Muscle of arm (tissue), 14 donors: ENCODE data around the gene CCRL2. TPM values are rescaled to one million over a fixed set of nuclear protein-coding genes. Genes with fewer than 3 reads are reported as not detected.

Experiments used
- DNase-seq: peaks from one replicate; pipeline ENCODE4 v3.0.0-alpha.2; 2013
- long read RNA-seq, 11 donors: transcript quantifications; one replicate each; lab custom pipeline, GENCODE V29; 2026
- polyA plus RNA-seq, 12 donors: library from polyadenylated mRNA; unstranded; fragments of 120-200 nt; gene quantifications; one replicate each; pipeline ENCODE4 v1.2.1, GENCODE V29; 2013; ENCODE audit not compliant: insufficient read length in 12 of 12

Gene CCRL2
- under 1 TPM in 10 of 12 donors, not detected in 2; 0.27 to 0.83 (median 0.53) TPM for polyA plus RNA-seq
- long read RNA-seq, donor 1, transcript CCRL2-204 (1 exons, 1,642 nt): major isoform, 8 of 15 reads
- long read RNA-seq, donor 1, transcript CCRL2-202 (2 exons, 1,796 nt): minor isoform, 7 of 15 reads
- long read RNA-seq, donor 1, partial matches to known transcripts: 0 of 15 reads
- long read RNA-seq, donor 1, other reads (novel, unspliced or antisense): 0 of 15 reads
- long read RNA-seq, donor 2: 0 reads
- long read RNA-seq, donor 3: 0 reads
- long read RNA-seq, donor 4: 0 reads
- long read RNA-seq, donor 5: 0 reads
- long read RNA-seq, donor 6: 0 reads
- long read RNA-seq, donor 7: 0 reads
- long read RNA-seq, donor 8, partial matches to known transcripts: 0 of 2 reads
- long read RNA-seq, donor 8, other reads (novel, unspliced or antisense): 0 of 2 reads
- long read RNA-seq, donor 9: 0 reads
- long read RNA-seq, donor 10, partial matches to known transcripts: 0 of 1 reads
- long read RNA-seq, donor 10, other reads (novel, unspliced or antisense): 0 of 1 reads
- long read RNA-seq, donor 11, partial matches to known transcripts: 0 of 3 reads
- long read RNA-seq, donor 11, other reads (novel, unspliced or antisense): 0 of 3 reads

GRCh38 chr3:46406788-46407611, at the start of gene CCRL2, which contains the start of gene CCR5AS:
CCRL2 (plus strand) TSS chr3:46407259; CDS start chr3:46408080, 821 bp downstream.
CCR5AS (minus strand) TSS chr3:46407066.
- DNase-seq: no peak

GRCh38 chr3:46358466-46358865, 48.6 kb upstream of the CCRL2 start:
- no peak for DNase-seq

- DNase-seq: peak; percentile 30
These were observed 47.1 kb upstream of the CCRL2 start for GRCh38 chr3:46359733-46360493.

- DNase-seq: no peak
These were observed 46.2 kb upstream of the CCRL2 start for GRCh38 chr3:46360907-46361306.

GRCh38 chr3:46361408-46362283, 45.4 kb upstream of the CCRL2 start:
- no peak for DNase-seq

GRCh38 chr3:46365041-46365440, 42.0 kb upstream of the CCRL2 start:
- DNase-seq: no peak

- no peak for DNase-seq
These were observed 41.1 kb upstream of the CCRL2 start for GRCh38 chr3:46365737-46366524.

- no peak for DNase-seq
These were observed 39.2 kb upstream of the CCRL2 start for GRCh38 chr3:46367811-46368210.

GRCh38 chr3:46368569-46368968, 38.5 kb upstream of the CCRL2 start:
- DNase-seq: peak; percentile 31

- no peak for DNase-seq
These were observed 37.9 kb upstream of the CCRL2 start for GRCh38 chr3:46369151-46369550.

- no peak for DNase-seq
These were observed 37.4 kb upstream of the CCRL2 start for GRCh38 chr3:46369675-46370132.

- no peak for DNase-seq
These were observed 36.1 kb upstream of the CCRL2 start, which contains the start of gene CCR5 for GRCh38 chr3:46370839-46371518. CCR5 (plus strand) TSS chr3:46370946; CDS start chr3:46372903, 1,957 bp downstream.

GRCh38 chr3:46371519-46372340, 35.3 kb upstream of the CCRL2 start:
- no peak for DNase-seq

- no peak for DNase-seq
These were observed 34.3 kb upstream of the CCRL2 start for GRCh38 chr3:46372492-46373359.

- DNase-seq: no peak
These were observed 32.3 kb upstream of the CCRL2 start for GRCh38 chr3:46374755-46375154.

GRCh38 chr3:46375218-46375617, 31.8 kb upstream of the CCRL2 start:
- no peak for DNase-seq

- no peak for DNase-seq
These were observed 31.2 kb upstream of the CCRL2 start for GRCh38 chr3:46375814-46376213.
